NB4 (cell line): ENCODE data around the gene GABARAP.

Experiments used
- DNase-seq: peaks from one replicate; pipeline ENCODE4 v3.0.0; 2010; ENCODE audit warnings: low read depth
- H3K4me3 ChIP-seq: one replicate; pipeline ENCODE4 v1.5.1; 2011; ENCODE audit warnings: mild to moderate bottlenecking, low read depth, low read length, moderate library complexity
- MYC ChIP-seq: IDR thresholded peaks from 2 replicates; pipeline ENCODE4 v1.6.1; 2011; ENCODE audit warnings: low read depth, low read length
- POLR2A ChIP-seq: IDR thresholded peaks from 2 replicates; pipeline ENCODE4 v1.6.1; 2011; ENCODE audit warnings: mild to moderate bottlenecking; ENCODE audit not compliant: insufficient read length; ENCODE audit errors: extremely low read depth
- TF ChIP-seq, protein P1 (sequence below): IDR thresholded peaks from one replicate; pipeline ENCODE4 v1.5.1; 2012; ENCODE audit warnings: low read depth, low read length
- TF ChIP-seq, protein P2 (sequence below): IDR thresholded peaks from 2 replicates; pipeline ENCODE4 v1.6.1; 2011; ENCODE audit warnings: low read depth, low read length

The GABARAP gene

GRCh38 chr17:7253082-7253481 is 10.8 kb upstream of the GABARAP start:
- no peak for DNase-seq
- peak overlapping the region; percentile 93 for H3K4me3 ChIP-seq
- no peak for TF ChIP-seq MYC
- TF ChIP-seq, protein P1, sequence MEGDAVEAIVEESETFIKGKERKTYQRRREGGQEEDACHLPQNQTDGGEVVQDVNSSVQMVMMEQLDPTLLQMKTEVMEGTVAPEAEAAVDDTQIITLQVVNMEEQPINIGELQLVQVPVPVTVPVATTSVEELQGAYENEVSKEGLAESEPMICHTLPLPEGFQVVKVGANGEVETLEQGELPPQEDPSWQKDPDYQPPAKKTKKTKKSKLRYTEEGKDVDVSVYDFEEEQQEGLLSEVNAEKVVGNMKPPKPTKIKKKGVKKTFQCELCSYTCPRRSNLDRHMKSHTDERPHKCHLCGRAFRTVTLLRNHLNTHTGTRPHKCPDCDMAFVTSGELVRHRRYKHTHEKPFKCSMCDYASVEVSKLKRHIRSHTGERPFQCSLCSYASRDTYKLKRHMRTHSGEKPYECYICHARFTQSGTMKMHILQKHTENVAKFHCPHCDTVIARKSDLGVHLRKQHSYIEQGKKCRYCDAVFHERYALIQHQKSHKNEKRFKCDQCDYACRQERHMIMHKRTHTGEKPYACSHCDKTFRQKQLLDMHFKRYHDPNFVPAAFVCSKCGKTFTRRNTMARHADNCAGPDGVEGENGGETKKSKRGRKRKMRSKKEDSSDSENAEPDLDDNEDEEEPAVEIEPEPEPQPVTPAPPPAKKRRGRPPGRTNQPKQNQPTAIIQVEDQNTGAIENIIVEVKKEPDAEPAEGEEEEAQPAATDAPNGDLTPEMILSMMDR = no peak
- TF ChIP-seq, protein P2, sequence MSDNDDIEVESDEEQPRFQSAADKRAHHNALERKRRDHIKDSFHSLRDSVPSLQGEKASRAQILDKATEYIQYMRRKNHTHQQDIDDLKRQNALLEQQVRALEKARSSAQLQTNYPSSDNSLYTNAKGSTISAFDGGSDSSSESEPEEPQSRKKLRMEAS = no peak

- TF ChIP-seq, protein P2 = peak; percentile 58; the same call in 1 of the 2 replicates
- TF ChIP-seq POLR2A (peak; percentile 42), MYC (peak; percentile 30)
- TF ChIP-seq, protein P1 = no peak
- peak; percentile 92 for DNase-seq
These were observed 10.2 kb upstream of the GABARAP start, which contains the start of gene ELP5 for GRCh38 chr17:7252176-7253043. Gene ELP5 (plus strand): TSS chr17:7252215. CDS start chr17:7252551, 336 bp downstream.

DNA sequence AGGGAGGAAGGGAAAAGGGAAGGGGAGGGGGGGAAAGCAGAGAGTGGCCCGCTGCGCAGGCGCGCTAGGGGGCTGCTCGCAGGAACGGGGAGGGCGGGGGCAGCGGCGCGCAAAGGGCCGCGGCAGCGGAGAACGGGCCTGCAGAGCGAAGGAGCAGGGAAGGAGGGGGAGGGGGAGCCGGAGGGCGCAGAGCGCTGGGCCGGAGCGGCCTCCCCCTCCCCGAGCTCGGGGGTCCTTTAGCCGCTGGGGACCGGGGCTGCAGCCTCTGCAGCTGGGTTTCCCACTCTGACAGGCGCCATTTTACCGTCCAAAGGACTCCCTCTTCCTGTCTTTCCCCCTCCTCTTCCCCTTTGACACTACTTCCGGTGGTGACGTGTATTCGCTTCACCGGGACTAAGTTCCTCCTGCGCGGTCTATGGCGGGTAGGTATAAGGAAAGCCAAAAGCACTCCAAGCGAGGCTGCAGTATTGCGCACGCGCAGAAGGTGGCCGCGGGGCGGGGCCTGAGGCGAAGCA is 9.5 kb upstream of the GABARAP start, which contains the start of gene CTDNEP1:
Gene CTDNEP1 (minus strand): TSS at position 74 of the 515 bp plus-strand sequence. CDS start 438 bp downstream, outside the sequence.
- peak; percentile 61; the same call in 1 of the 2 replicates for TF ChIP-seq MYC
- no peak for TF ChIP-seq POLR2A
- TF ChIP-seq, protein P2 = peak; percentile 55
- peak; percentile 96 for DNase-seq
- peak within 1 kb of the TSS; percentile 93 for H3K4me3 ChIP-seq

More at GRCh38 chr17:7252176-7253043, 10.2 kb upstream of the GABARAP start, which contains the start of gene ELP5:
- H3K4me3 ChIP-seq = peak within 1 kb of the TSS; percentile 93

DNA sequence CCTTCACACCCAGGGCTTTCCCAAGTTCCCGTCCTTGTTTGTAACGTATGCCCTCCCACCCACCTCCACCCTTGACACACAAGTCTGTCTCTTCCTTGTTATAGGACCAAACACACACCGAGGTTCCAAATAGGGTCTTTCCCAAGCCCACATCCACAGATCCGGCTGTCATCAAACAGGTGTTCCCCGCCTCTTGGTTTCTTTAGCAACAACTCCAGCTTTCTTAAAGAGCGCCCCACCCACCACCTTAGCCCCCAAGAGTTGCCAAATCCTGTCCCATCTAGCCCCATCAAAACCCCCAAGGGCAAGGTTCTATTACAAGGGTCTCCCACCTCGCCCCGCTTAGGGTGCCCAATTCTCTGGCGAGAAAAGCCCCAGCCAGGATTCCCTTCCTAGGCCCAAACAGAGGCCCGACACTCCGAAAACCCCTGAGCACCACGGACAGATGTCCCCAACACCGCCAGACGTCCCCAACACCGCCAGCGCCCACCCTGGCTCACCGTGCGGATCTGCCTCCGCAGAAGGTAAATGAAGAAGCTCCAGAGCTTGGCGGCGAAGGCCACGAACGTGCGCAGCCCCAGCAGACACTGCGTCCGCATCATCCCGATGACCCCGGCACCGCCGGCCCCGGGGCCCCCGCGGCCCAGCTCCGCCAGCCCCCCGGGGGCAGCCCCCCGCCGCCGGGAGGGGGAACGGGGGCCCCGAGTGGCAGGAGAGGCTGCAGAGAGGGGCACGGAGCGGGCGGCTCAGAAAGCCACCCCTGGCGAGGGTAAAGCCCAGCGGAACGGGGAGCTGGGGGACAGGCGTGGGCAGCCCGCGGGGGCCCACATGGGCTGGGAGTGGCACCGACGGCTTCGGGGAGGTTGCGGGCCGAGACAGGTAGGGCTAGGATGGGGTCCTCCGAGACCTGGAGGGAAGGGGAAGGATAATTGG is 8.7 kb upstream of the GABARAP start:
- peak; percentile 26 for DNase-seq
- TF ChIP-seq POLR2A = no peak
- TF ChIP-seq, protein P1 = no peak
- TF ChIP-seq, protein P2 = no peak
- no peak for TF ChIP-seq MYC
- peak overlapping the region; percentile 87 for H3K4me3 ChIP-seq

DNA sequence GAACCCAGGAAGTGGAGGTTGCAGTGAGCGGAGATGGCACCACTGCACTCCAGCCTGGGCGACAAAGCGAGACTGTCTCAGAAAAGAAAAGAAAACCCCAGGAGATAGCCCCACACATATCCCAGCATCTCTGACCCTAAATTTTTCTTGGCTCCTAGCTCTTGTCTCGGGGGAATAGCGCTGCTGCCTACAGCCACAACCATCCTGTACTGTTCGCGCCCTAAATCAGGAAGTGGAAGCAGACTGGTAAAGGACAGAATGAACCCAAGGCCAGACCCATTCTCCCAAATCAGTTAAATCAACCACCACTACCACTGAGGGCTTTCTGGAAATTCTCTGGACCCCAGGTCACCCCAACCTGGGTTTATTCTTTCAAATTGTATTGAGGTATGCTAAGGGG is 7.6 kb upstream of the GABARAP start:
- peak; percentile 72 for DNase-seq
- peak overlapping the region; percentile 87 for H3K4me3 ChIP-seq
- no peak for TF ChIP-seq POLR2A
- no peak for TF ChIP-seq MYC
- TF ChIP-seq, protein P1 = no peak
- TF ChIP-seq, protein P2 = no peak
